GM19397 (cell line): ENCODE results near the gene KIF3A.

ENCODE experiments used
- ATAC-seq: cut with Tn5 transposase; IDR thresholded peaks from one replicate; pipeline ENCODE4 v1.9.1; 2021; ENCODE audit warnings: mild to moderate bottlenecking, moderate library complexity; ENCODE audit not compliant: unreplicated experiment

Gene KIF3A

GRCh38 chr5:132679717-132680380 is 57.5 kb downstream of the KIF3A start:
- ATAC-seq: no peak

GRCh38 chr5:132679166-132679565 is 58.2 kb downstream of the KIF3A start:
- ATAC-seq: no peak

- no peak for ATAC-seq
Measured at GRCh38 chr5:132678735-132679134, 58.6 kb downstream of the KIF3A start.

- ATAC-seq: no peak
Measured at GRCh38 chr5:132677682-132678400, 59.5 kb downstream of the KIF3A start.

GRCh38 chr5:132677191-132677590 is 60.2 kb downstream of the KIF3A start:
- no peak for ATAC-seq

- ATAC-seq: no peak
Measured at GRCh38 chr5:132675936-132676689, 61.2 kb downstream of the KIF3A start.

GRCh38 chr5:132674671-132675506 is 62.5 kb downstream of the KIF3A start:
- peak; percentile 79 for ATAC-seq

GRCh38 chr5:132673939-132674630 is 63.3 kb downstream of the KIF3A start, which contains the start of gene IL4:
Gene IL4 (plus strand): TSS chr5:132673989. CDS start chr5:132674051, 62 bp downstream.
- no peak for ATAC-seq

GRCh38 chr5:132673488-132673887 is 63.9 kb downstream of the KIF3A start:
- no peak for ATAC-seq

- no peak for ATAC-seq
Measured at GRCh38 chr5:132671000-132671399, 66.3 kb downstream of the KIF3A start.

- no peak for ATAC-seq
Measured at GRCh38 chr5:132669966-132670882, 67.1 kb downstream of the KIF3A start.

GRCh38 chr5:132669455-132669820 is 67.9 kb downstream of the KIF3A start:
- ATAC-seq: no peak

- ATAC-seq: no peak
Measured at GRCh38 chr5:132668706-132669454, 68.5 kb downstream of the KIF3A start.

- no peak for ATAC-seq
Measured at GRCh38 chr5:132667761-132668705, 69.3 kb downstream of the KIF3A start.

- no peak for ATAC-seq
Measured at GRCh38 chr5:132667309-132667708, 70.0 kb downstream of the KIF3A start.

- ATAC-seq: no peak
Measured at GRCh38 chr5:132666310-132667123, 70.8 kb downstream of the KIF3A start.
